Endothelial cell of umbilical vein (primary cell): ENCODE data around the gene ERBB4. TPM values are rescaled to one million over a fixed set of nuclear protein-coding genes. Genes with fewer than 3 reads are reported as not detected.

Experiments used
- BruUV-seq: library from RNA; stranded (reverse); fragments of 400-500 nt; replicated peaks from 2 replicates; lab custom pipeline; 2021; lab: Mats Ljungman, UMichigan
- CTCF ChIA-PET: fragments of 300-600, 350-600 bp; sonication (Branson Sonifier 250); formaldehyde crosslinking; loops from one replicate; lab custom pipeline; 2021; ENCODE audit warnings: antibody characterized with exemption, inconsistent platforms; lab: Charles Lee
- POLR2A ChIA-PET: fragments of 300-600, 350-600 bp; sonication (Branson Sonifier 250); formaldehyde crosslinking; loops from one replicate; lab custom pipeline; 2021; ENCODE audit warnings: antibody characterized with exemption, inconsistent platforms; lab: Charles Lee
- DNase-seq: peaks from one replicate; pipeline ENCODE4 v3.0.0-alpha.2; 2011; ENCODE audit warnings: low read depth, low spot score
- FAIRE-seq: peaks from 2 replicates; lab custom pipeline; 2011; peaks lifted over from hg19 to GRCh38; lab: Jason Lieb, UNC
- H2AFZ ChIP-seq: 2 replicates; pipeline ENCODE4 v1.6.0; 2012; ENCODE audit warnings: low read depth, low read length, control low read depth, inconsistent platforms
- H3K27ac ChIP-seq: 2 replicates; pipeline ENCODE4 v1.5.1; 2011; ENCODE audit warnings: low read depth, mild to moderate bottlenecking, control low read depth, low read length, moderate library complexity; ENCODE audit not compliant: insufficient read depth
- H3K27me3 ChIP-seq, 2 experiments: 2 replicates each; pipeline versions ENCODE4 v1.6.0 to v1.6.1; 2011; ENCODE audit warnings: low read length in 2 of 2, mixed read lengths in 1 of 2; ENCODE audit not compliant: control insufficient read depth in 2 of 2, insufficient read depth in 2 of 2
- H3K36me3 ChIP-seq, 2 experiments: 2 replicates in 1 of 2; 3 replicates in 1 of 2; pipeline ENCODE4 v1.5.1; 2011; ENCODE audit warnings: low read length in 2 of 2, mild to moderate bottlenecking in 1 of 2, moderate library complexity in 1 of 2; ENCODE audit not compliant: control insufficient read depth in 2 of 2, insufficient read depth in 2 of 2; ENCODE audit errors: extremely low read depth in 1 of 2
- H3K4me1 ChIP-seq: 3 replicates; pipeline ENCODE4 v1.5.1; 2011; ENCODE audit warnings: mild to moderate bottlenecking, low read length; ENCODE audit not compliant: control insufficient read depth, insufficient read depth; ENCODE audit errors: extremely low read depth
- H3K4me2 ChIP-seq: 2 replicates; pipeline ENCODE4 v1.6.1; 2011; ENCODE audit warnings: low read length, control low read depth, mixed read lengths; ENCODE audit not compliant: insufficient read depth
- H3K4me3 ChIP-seq, 3 experiments: fragments of 200-600 bp in 1 of 3; sonication (generic), shearing (Covaris generic) in 1 of 3; replicated peaks in 1 of 3; 2 replicates each; pipeline ENCODE4 v1.5.1; 2011 to 2016; ENCODE audit warnings: control low read depth in 3 of 3, low read length in 3 of 3, mild to moderate bottlenecking in 2 of 3, inconsistent platforms in 1 of 3, low read depth in 1 of 3, moderate library complexity in 1 of 3; ENCODE audit not compliant: insufficient read depth in 1 of 3
- H3K79me2 ChIP-seq: 2 replicates; pipeline ENCODE4 v1.6.0; 2012; ENCODE audit warnings: low read length, inconsistent platforms; ENCODE audit not compliant: control insufficient read depth, insufficient read depth
- H3K9ac ChIP-seq: replicated peaks from 2 replicates; pipeline ENCODE3; 2011; ENCODE audit warnings: low read length, control low read depth; ENCODE audit not compliant: insufficient read depth; ENCODE audit errors: extremely low read depth
- H3K9me1 ChIP-seq: replicated peaks from 3 replicates; pipeline ENCODE4 v1.6.0; 2011; ENCODE audit warnings: mild to moderate bottlenecking, low read length; ENCODE audit not compliant: control insufficient read depth, insufficient read depth; ENCODE audit errors: extremely low read depth
- H3K9me3 ChIP-seq: replicated peaks from 2 replicates; pipeline ENCODE4 v1.5.1; 2012; ENCODE audit warnings: low read length, inconsistent platforms; ENCODE audit not compliant: control insufficient read depth, insufficient read depth
- H4K20me1 ChIP-seq: replicated peaks from 2 replicates; pipeline ENCODE3; 2011; ENCODE audit warnings: mild to moderate bottlenecking, low read length; ENCODE audit not compliant: control insufficient read depth, insufficient read depth; ENCODE audit errors: extremely low read depth
- CTCF ChIP-seq, 2 donors: IDR thresholded peaks; 1 replicate in 1 of 2; 2 replicates in 1 of 2; pipeline ENCODE4 v1.5.1; 2011; ENCODE audit warnings: low read length in 2 of 2, mild to moderate bottlenecking in 2 of 2, moderate library complexity in 2 of 2, control low read depth in 1 of 2, inconsistent platforms in 1 of 2, low read depth in 1 of 2; ENCODE audit not compliant: insufficient read depth in 1 of 2; ENCODE audit errors: extremely low read depth in 1 of 2
- EZH2 ChIP-seq: IDR thresholded peaks from 2 replicates; pipeline ENCODE4 v1.6.1; 2012; ENCODE audit warnings: borderline replicate concordance, low read depth, mild to moderate bottlenecking, moderate library complexity, low read length, inconsistent platforms; ENCODE audit not compliant: severe bottlenecking
- FOS ChIP-seq: IDR thresholded peaks from 2 replicates; pipeline ENCODE4 v1.6.1; 2011; ENCODE audit warnings: mild to moderate bottlenecking, low read length, moderate library complexity, borderline replicate concordance; ENCODE audit not compliant: insufficient read depth
- GATA2 ChIP-seq: IDR thresholded peaks from 2 replicates; pipeline ENCODE4 v1.7.0; 2011; ENCODE audit warnings: low read depth, mild to moderate bottlenecking, moderate library complexity, mixed read lengths, low read length; ENCODE audit not compliant: insufficient read length, insufficient read depth
- JUN ChIP-seq: IDR thresholded peaks from 2 replicates; pipeline ENCODE4 v1.6.1; 2011; ENCODE audit warnings: borderline replicate concordance, low read depth; ENCODE audit not compliant: insufficient read length, insufficient read depth
- MAX ChIP-seq: IDR thresholded peaks from 2 replicates; pipeline ENCODE4 v1.6.1; 2011; ENCODE audit not compliant: insufficient read depth, insufficient read length
- MYC ChIP-seq: IDR thresholded peaks from one replicate; pipeline ENCODE4 v1.6.1; 2011; ENCODE audit warnings: mild to moderate bottlenecking, low read depth, low read length
- POLR2A ChIP-seq: IDR thresholded peaks from 2 replicates; pipeline ENCODE4 v1.6.1; 2012; ENCODE audit warnings: low read depth, mild to moderate bottlenecking, control low read depth, low read length
- POLR2AphosphoS5 ChIP-seq: IDR thresholded peaks from 2 replicates; pipeline ENCODE4 v1.6.1; 2012; ENCODE audit warnings: low read depth, mild to moderate bottlenecking, control low read depth, low read length, moderate library complexity; ENCODE audit not compliant: insufficient read depth
- dilution Hi-C: fragments of 300-500 bp; cut with MboI; formaldehyde crosslinking; loops from one replicate; pipeline ENCODE4 v1.15.0; 2019; ENCODE audit warnings: low sequenced_read_pairs; ENCODE audit not compliant: extremely low pct_ligation_motif_present
- intact Hi-C: fragments of 100-400 bp; cut with micrococcal nuclease; formaldehyde crosslinking; loops from one replicate; pipeline ENCODE4 v1.10.0; 2022
- polyA plus RNA-seq, 4 experiments: library from polyadenylated mRNA; depleted of rRNA in 3 of 4; stranded (reverse) in 3 of 4; unstranded in 1 of 4; fragments of >200 nt; gene quantifications; 2 replicates each; pipeline versions ENCODE4 v1.2.1 to v1.2.3, GENCODE V29; 2011 to 2012; ENCODE audit warnings: missing spikeins in 1 of 4
- total RNA-seq: library from RNA; stranded (reverse); gene quantifications from 2 replicates; pipeline ENCODE4 v1.2.3, GENCODE V29; 2021

The ERBB4 gene
- total and polyA plus RNA-seq, 2 donors (not counting 3 experiments of a cell fraction or from before 2014, with no cell fraction given) = 0.01 to 0.27 TPM

GRCh38 chr2:211845338-211846035, 693.1 kb downstream of the ERBB4 start:
- no TSS peak for BruUV-seq

More at GRCh38 chr2:211845338-211846035, 693.1 kb downstream of the ERBB4 start:
- no peak overlapping the region for H2AFZ ChIP-seq
- H3K9me3 ChIP-seq = no peaks in the 10 kb centered on the region
- H4K20me1 ChIP-seq = no peaks in the 10 kb centered on the region
- FAIRE-seq (no peak), DNase-seq (no peak)
- ChIA-PET CTCF (interaction anchor here (1.0 to 1.2 kb wide), 3 partner anchors 10 to 404 kb away, joined by 3 read pairs; no protein-coding TSS in a partner anchor), POLR2A (no interaction called here)
- H3K9ac ChIP-seq = no peak overlapping the region
- no peaks in the 10 kb centered on the region for H3K36me3 ChIP-seq
- no peak overlapping the region for H3K4me2 ChIP-seq
- H3K27me3 ChIP-seq = no peaks in the 10 kb centered on the region
- H3K4me1 ChIP-seq = no peaks in the 10 kb centered on the region
- no peak overlapping the region for H3K4me3 ChIP-seq
- no peak for TF ChIP-seq FOS
- TF ChIP-seq GATA2 = no peak
- no peak for TF ChIP-seq CTCF (IDR thresholded peaks at IDR 0.05; ENCODE audit: extremely low read depth in 1 of 2, insufficient read depth in 1 of 2, low read depth in 1 of 2, low read length in 2 of 2)
- no peak for TF ChIP-seq JUN
- TF ChIP-seq POLR2A = no peak
- no peak for TF ChIP-seq EZH2
- no peak for TF ChIP-seq POLR2AphosphoS5
- no peak for TF ChIP-seq MYC
- TF ChIP-seq MAX = no peak
- no peaks in the 10 kb centered on the region for H3K9me1 ChIP-seq
- H3K79me2 ChIP-seq = no peaks in the 10 kb centered on the region
- intact Hi-C loops (no loop called here), dilution Hi-C loops (no loop called here)
- H3K27ac ChIP-seq = no peak overlapping the region
